HCT116 (cell line): ENCODE data around the gene ATG4D. TPM values are rescaled to one million over a fixed set of nuclear protein-coding genes. Genes with fewer than 3 reads are reported as not detected.
"Not testable (repeated sequence)": the region's sequence is repeated elsewhere in the genome, so short reads cannot be mapped to it uniquely, and the experiment has no call there.

ENCODE experiments used
- ATAC-seq: fragments of 200-7000 bp; cut with Tn5 transposase; 2 replicates; pipeline ENCODE4 v1.9.1; 2020; ENCODE audit warnings: mild to moderate bottlenecking, moderate library complexity
- BruUV-seq: library from RNA; stranded (reverse); fragments of 400-500 nt; replicated peaks from 2 replicates; lab custom pipeline; 2021; lab: Mats Ljungman, UMichigan
- CTCF ChIA-PET: fragments of 300-600 bp; sonication (Branson Sonifier 250); formaldehyde crosslinking; loops from one replicate; lab custom pipeline; 2021; ENCODE audit warnings: antibody characterized with exemption; lab: Charles Lee
- POLR2A ChIA-PET: fragments of 300-600, 350-600 bp; sonication (Branson Sonifier 250); formaldehyde crosslinking; loops from one replicate; lab custom pipeline; 2021; ENCODE audit warnings: antibody characterized with exemption; lab: Charles Lee
- RAD21 ChIA-PET, 2 experiments: fragments of 300-600 bp; sonication (Branson Sonifier 250); formaldehyde crosslinking; loops; one replicate each; lab custom pipeline; 2023; ENCODE audit warnings: low total read pairs in 2 of 2; ENCODE audit not compliant: uncharacterized antibody in 2 of 2, unreplicated experiment in 2 of 2, low non-redundant PET in 1 of 2; lab: Charles Lee
- DNase-seq: peaks from one replicate; pipeline ENCODE4 v3.0.0-alpha.2; 2010; ENCODE audit warnings: low read depth, low spot score
- H2AFZ ChIP-seq: fragments of 200-600 bp; shearing (Covaris generic), sonication (generic); 2 replicates; pipeline ENCODE4 v1.6.1; 2017; ENCODE audit warnings: low read depth, mixed run types, mixed read lengths, antibody characterized with exemption, low read length; ENCODE audit not compliant: poor library complexity, severe bottlenecking
- H3K27ac ChIP-seq: 2 replicates; pipeline ENCODE4 v1.5.1; 2012; ENCODE audit warnings: low read depth, low read length
- H3K27me3 ChIP-seq: fragments of 200-600 bp; sonication (generic); 2 replicates; pipeline ENCODE4 v1.6.1; 2016; ENCODE audit warnings: mixed run types, low read length, mixed read lengths; ENCODE audit not compliant: insufficient read depth
- H3K36me3 ChIP-seq, 2 experiments: fragments of 200-500 bp in 1 of 2; fragments of 200-600 bp in 1 of 2; sonication (Bioruptor generic) in 1 of 2; sonication (generic) in 1 of 2; 2 replicates each; pipeline versions ENCODE4 v1.5.1 to v1.6.1; 2014 to 2016; ENCODE audit warnings: low read length in 2 of 2, inconsistent platforms in 1 of 2, mixed read lengths in 1 of 2, mixed run types in 1 of 2; ENCODE audit not compliant: insufficient read depth in 2 of 2, control insufficient read depth in 1 of 2
- H3K4me1 ChIP-seq, 2 experiments: fragments of 200-600 bp in 1 of 2; sonication (generic) in 1 of 2; 2 replicates each; pipeline versions ENCODE4 v1.5.1 to v1.6.1; 2012 to 2017; ENCODE audit warnings: low read length in 2 of 2, inconsistent platforms in 1 of 2, mild to moderate bottlenecking in 1 of 2, mixed read lengths in 1 of 2, mixed run types in 1 of 2, moderate library complexity in 1 of 2; ENCODE audit not compliant: insufficient read depth in 2 of 2, control insufficient read depth in 1 of 2
- H3K4me2 ChIP-seq: fragments of 200-600 bp; sonication (generic); 2 replicates; pipeline ENCODE4 v1.6.1; 2017; ENCODE audit warnings: mixed run types, low read length, mixed read lengths
- H3K4me3 ChIP-seq, 2 experiments: fragments of 200-600 bp in 1 of 2; sonication (generic) in 1 of 2; replicated peaks in 1 of 2; 2 replicates each; pipeline ENCODE4 v1.5.1; 2011 to 2016; ENCODE audit warnings: low read length in 2 of 2, control low read depth in 1 of 2, low read depth in 1 of 2, mild to moderate bottlenecking in 1 of 2, mixed read lengths in 1 of 2, mixed run types in 1 of 2
- H3K79me2 ChIP-seq: fragments of 200-600 bp; sonication (generic); 2 replicates; pipeline ENCODE4 v1.6.1; 2017; ENCODE audit warnings: mild to moderate bottlenecking, mixed run types, low read length, moderate library complexity, mixed read lengths; ENCODE audit not compliant: insufficient read depth
- H3K9ac ChIP-seq: fragments of 200-600 bp; sonication (generic); 2 replicates; pipeline ENCODE4 v1.6.1; 2016; ENCODE audit warnings: low read length, mixed read lengths
- H3K9me2 ChIP-seq: fragments of 200-600 bp; sonication (generic), shearing (Covaris generic); 2 replicates; pipeline ENCODE4 v1.6.1; 2017; ENCODE audit warnings: mixed run types, mild to moderate bottlenecking, moderate library complexity; ENCODE audit not compliant: insufficient read depth
- H3K9me3 ChIP-seq, 2 experiments: fragments of 200-500 bp in 1 of 2; fragments of 200-600 bp in 1 of 2; sonication (Bioruptor generic) in 1 of 2; sonication (generic) in 1 of 2; 2 replicates each; pipeline ENCODE4 v1.6.1; 2014 to 2017; ENCODE audit warnings: low read length in 2 of 2, mixed read lengths in 2 of 2, inconsistent platforms in 1 of 2, low read depth in 1 of 2, mild to moderate bottlenecking in 1 of 2, mixed run types in 1 of 2, moderate library complexity in 1 of 2; ENCODE audit not compliant: control insufficient read depth in 1 of 2, insufficient read depth in 1 of 2
- H4K20me1 ChIP-seq: fragments of 200-600 bp; sonication (generic), shearing (Covaris generic); 2 replicates; pipeline ENCODE4 v1.6.1; 2017; ENCODE audit warnings: mixed run types, mild to moderate bottlenecking, moderate library complexity; ENCODE audit not compliant: insufficient read depth
- CEBPB ChIP-seq: IDR thresholded peaks from 2 replicates; pipeline ENCODE4 v1.6.1; 2012; ENCODE audit warnings: low read depth
- SIN3A ChIP-seq: IDR thresholded peaks from 2 replicates; pipeline ENCODE4 v1.6.1; 2012; ENCODE audit warnings: low read depth
- intact Hi-C: fragments of 100-400 bp; cut with micrococcal nuclease; formaldehyde crosslinking; loops from 2 replicates; pipeline ENCODE4 v1.10.0; 2022
- total RNA-seq: library from RNA; stranded (reverse); gene quantifications from one replicate; pipeline ENCODE4 v1.2.1, GENCODE V29; 2021; ENCODE audit not compliant: unreplicated experiment
- TF ChIP-seq, protein P1 (sequence below): IDR thresholded peaks from 2 replicates; pipeline ENCODE4 v1.6.1; 2012; ENCODE audit warnings: low read depth
- TF ChIP-seq, protein P2 (sequence below): IDR thresholded peaks from 2 replicates; pipeline ENCODE4 v1.6.1; 2012
- TF ChIP-seq, protein P3 (sequence below): IDR thresholded peaks from 2 replicates; pipeline ENCODE4 v1.6.1; 2012
- TF ChIP-seq, protein P4 (sequence below), 3 experiments: fragments of 200-600 bp in 1 of 3; sonication (generic) in 1 of 3; IDR thresholded peaks in 2 of 3; conservative IDR thresholded peaks in 1 of 3; 2 replicates each; pipeline ENCODE4 v1.5.1; 2012 to 2017; ENCODE audit warnings: low read depth in 2 of 3, low read length in 2 of 3, antibody characterized with exemption in 1 of 3, borderline replicate concordance in 1 of 3, control low read depth in 1 of 3, mild to moderate bottlenecking in 1 of 3, mixed read lengths in 1 of 3, mixed run types in 1 of 3, moderate library complexity in 1 of 3; ENCODE audit not compliant: insufficient read depth in 1 of 3

The ATG4D gene
- total RNA-seq, 1 experiment from 2014 or later: 45.4 TPM

DNA sequence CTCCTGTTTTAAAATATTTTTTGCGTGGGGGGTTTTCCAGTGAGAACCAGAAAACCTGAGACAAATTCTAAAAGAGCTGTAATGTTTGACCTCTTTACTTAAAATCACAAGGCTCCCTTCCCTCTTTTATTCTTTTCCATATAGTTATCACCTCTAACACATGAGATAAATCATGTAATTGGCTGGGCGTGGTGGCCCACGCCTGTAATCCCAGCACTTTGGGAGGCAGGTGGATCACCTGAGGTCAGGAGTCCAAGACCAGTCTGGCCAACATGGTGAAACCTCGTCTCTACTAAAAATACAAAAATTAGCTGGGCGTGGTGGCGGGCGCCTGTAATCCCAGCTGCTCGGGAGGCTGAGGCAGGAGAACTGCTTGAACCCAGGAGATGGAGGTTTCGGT, 7.3 kb downstream of the ATG4D start:
- DNase-seq, ATAC-seq, H3K27me3 ChIP-seq, H3K4me3 ChIP-seq, H3K9ac ChIP-seq, H3K4me2 ChIP-seq, H4K20me1 ChIP-seq, H3K27ac ChIP-seq, H3K4me1 ChIP-seq, H3K79me2 ChIP-seq, BruUV-seq, RAD21 ChIA-PET, H3K9me3 ChIP-seq, intact Hi-C loops, H3K9me2 ChIP-seq, H2AFZ ChIP-seq, POLR2A ChIA-PET: not testable (repeated sequence)
- CTCF ChIA-PET: interaction anchor here (1.0 to 2.6 kb wide), 4 partner anchors 9 to 67 kb away, joined by 4 to 15 read pairs (median 7); partner anchors contain the start of gene ATG4D
- H3K36me3 ChIP-seq: peaks cover 15 to 48% of the 10 kb centered on the region in 2 experiments; a peak in 3 of 4 replicates

DNA sequence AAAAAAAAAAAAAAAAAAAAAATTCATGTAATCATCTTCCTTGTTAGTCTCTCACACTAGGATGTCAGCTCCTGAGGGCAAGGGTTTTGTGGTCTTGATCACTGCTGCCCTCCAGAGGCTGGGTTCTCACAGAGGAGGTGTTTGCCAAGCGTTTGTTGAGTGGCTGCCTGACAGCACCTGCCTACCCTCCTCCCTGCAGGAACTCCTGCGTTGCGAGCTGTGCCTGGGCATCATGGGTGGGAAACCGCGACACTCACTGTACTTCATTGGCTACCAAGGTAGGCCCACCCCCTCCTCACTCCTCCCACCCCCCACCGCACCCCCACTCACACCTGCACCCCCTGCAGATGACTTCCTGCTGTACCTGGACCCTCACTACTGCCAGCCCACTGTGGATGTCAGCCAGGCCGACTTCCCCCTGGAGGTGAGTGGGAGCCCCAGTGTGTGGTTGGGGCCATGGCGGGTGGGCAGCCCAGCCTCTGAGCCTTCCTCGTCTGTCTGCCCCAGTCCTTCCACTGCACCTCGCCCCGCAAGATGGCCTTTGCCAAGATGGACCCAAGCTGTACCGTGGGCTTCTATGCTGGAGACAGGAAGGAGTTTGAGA, 8.1 kb downstream of the ATG4D start:
- CTCF ChIA-PET: interaction anchor here (1.0 to 2.6 kb wide), 4 partner anchors 9 to 68 kb away, joined by 4 to 15 read pairs (median 7); partner anchors contain the start of gene ATG4D
- H3K9me3 ChIP-seq: no peaks in the 10 kb centered on the region
- H3K4me3 ChIP-seq: no peak overlapping the region
- H3K4me1 ChIP-seq: no peaks in the 10 kb centered on the region
- H3K36me3 ChIP-seq: peaks cover 15 to 50% of the 10 kb centered on the region in 2 experiments; a peak in 3 of 4 replicates
- H3K27ac ChIP-seq: no peak overlapping the region
- RAD21 ChIA-PET: no interaction called here
- no peaks in the 10 kb centered on the region for H4K20me1 ChIP-seq
- H3K79me2 ChIP-seq: peaks cover under 1% of the 10 kb centered on the region; the same call in 1 of the 2 replicates
- H3K27me3 ChIP-seq: no peaks in the 10 kb centered on the region
- peak; percentile 50 for ATAC-seq
- peak; percentile 33 for DNase-seq
- no peak overlapping the region for H3K9ac ChIP-seq
- H3K4me2 ChIP-seq: no peak overlapping the region
- intact Hi-C loops: no loop called here
- POLR2A ChIA-PET: interaction anchor here (0.9 to 1.7 kb wide), 2 partner anchors 9 to 14 kb away, joined by 4 to 5 read pairs; partner anchors contain the start of genes ATG4D and KRI1
- TF ChIP-seq CEBPB (no peak), SIN3A (no peak)
- TF ChIP-seq, protein P1, sequence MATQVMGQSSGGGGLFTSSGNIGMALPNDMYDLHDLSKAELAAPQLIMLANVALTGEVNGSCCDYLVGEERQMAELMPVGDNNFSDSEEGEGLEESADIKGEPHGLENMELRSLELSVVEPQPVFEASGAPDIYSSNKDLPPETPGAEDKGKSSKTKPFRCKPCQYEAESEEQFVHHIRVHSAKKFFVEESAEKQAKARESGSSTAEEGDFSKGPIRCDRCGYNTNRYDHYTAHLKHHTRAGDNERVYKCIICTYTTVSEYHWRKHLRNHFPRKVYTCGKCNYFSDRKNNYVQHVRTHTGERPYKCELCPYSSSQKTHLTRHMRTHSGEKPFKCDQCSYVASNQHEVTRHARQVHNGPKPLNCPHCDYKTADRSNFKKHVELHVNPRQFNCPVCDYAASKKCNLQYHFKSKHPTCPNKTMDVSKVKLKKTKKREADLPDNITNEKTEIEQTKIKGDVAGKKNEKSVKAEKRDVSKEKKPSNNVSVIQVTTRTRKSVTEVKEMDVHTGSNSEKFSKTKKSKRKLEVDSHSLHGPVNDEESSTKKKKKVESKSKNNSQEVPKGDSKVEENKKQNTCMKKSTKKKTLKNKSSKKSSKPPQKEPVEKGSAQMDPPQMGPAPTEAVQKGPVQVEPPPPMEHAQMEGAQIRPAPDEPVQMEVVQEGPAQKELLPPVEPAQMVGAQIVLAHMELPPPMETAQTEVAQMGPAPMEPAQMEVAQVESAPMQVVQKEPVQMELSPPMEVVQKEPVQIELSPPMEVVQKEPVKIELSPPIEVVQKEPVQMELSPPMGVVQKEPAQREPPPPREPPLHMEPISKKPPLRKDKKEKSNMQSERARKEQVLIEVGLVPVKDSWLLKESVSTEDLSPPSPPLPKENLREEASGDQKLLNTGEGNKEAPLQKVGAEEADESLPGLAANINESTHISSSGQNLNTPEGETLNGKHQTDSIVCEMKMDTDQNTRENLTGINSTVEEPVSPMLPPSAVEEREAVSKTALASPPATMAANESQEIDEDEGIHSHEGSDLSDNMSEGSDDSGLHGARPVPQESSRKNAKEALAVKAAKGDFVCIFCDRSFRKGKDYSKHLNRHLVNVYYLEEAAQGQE: no peak
- TF ChIP-seq, protein P2, sequence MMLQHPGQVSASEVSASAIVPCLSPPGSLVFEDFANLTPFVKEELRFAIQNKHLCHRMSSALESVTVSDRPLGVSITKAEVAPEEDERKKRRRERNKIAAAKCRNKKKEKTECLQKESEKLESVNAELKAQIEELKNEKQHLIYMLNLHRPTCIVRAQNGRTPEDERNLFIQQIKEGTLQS: no peak
- TF ChIP-seq, protein P3, sequence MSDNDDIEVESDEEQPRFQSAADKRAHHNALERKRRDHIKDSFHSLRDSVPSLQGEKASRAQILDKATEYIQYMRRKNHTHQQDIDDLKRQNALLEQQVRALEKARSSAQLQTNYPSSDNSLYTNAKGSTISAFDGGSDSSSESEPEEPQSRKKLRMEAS: no peak
- TF ChIP-seq, protein P4, sequence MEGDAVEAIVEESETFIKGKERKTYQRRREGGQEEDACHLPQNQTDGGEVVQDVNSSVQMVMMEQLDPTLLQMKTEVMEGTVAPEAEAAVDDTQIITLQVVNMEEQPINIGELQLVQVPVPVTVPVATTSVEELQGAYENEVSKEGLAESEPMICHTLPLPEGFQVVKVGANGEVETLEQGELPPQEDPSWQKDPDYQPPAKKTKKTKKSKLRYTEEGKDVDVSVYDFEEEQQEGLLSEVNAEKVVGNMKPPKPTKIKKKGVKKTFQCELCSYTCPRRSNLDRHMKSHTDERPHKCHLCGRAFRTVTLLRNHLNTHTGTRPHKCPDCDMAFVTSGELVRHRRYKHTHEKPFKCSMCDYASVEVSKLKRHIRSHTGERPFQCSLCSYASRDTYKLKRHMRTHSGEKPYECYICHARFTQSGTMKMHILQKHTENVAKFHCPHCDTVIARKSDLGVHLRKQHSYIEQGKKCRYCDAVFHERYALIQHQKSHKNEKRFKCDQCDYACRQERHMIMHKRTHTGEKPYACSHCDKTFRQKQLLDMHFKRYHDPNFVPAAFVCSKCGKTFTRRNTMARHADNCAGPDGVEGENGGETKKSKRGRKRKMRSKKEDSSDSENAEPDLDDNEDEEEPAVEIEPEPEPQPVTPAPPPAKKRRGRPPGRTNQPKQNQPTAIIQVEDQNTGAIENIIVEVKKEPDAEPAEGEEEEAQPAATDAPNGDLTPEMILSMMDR (IDR thresholded peaks at IDR 0.05 in 2 of 3, conservative IDR thresholded peaks at IDR 0.05 in 1 of 3; ENCODE audit: borderline replicate concordance in 1 of 3, insufficient read depth in 1 of 3, low read depth in 2 of 3, low read length in 2 of 3): peak in 2 of 3 experiments; percentile 22 to 38; a peak in 4 of 6 replicates
- TF ChIP-seq, all 23 proteins: peak for 1
- H2AFZ ChIP-seq: no peak overlapping the region
- H3K9me2 ChIP-seq: no peaks in the 10 kb centered on the region
- no TSS peak for BruUV-seq
